Lung (tissue), 16 donors: ENCODE measurements around the gene CES4A. TPM values are rescaled to one million over a fixed set of nuclear protein-coding genes. Genes with fewer than 3 reads are reported as not detected.

Experiments
- ATAC-seq: fragments of 200-7000 bp; cut with Tn5 transposase; one replicate; pipeline ENCODE4 v1.9.1; 2020; ENCODE audit warnings: moderate number of reproducible peaks; ENCODE audit not compliant: insufficient read depth, low FRiP score
- DNase-seq, 3 donors: peaks; one replicate each; pipeline ENCODE4 v3.0.0-alpha.2; 2013 to 2017
- H3K27ac ChIP-seq, 2 donors: one replicate each; pipeline ENCODE4 v1.5.1; 2013; ENCODE audit warnings: mild to moderate bottlenecking in 2 of 2, moderate library complexity in 2 of 2, control low read depth in 1 of 2, inconsistent platforms in 1 of 2, low read depth in 1 of 2, low read length in 1 of 2
- H3K27me3 ChIP-seq, 3 donors: one replicate each; pipeline ENCODE4 v1.5.1; 2013; ENCODE audit warnings: low read length in 2 of 3; ENCODE audit not compliant: control insufficient read depth in 3 of 3, insufficient read depth in 3 of 3
- H3K36me3 ChIP-seq, 4 donors: one replicate each; pipeline ENCODE4 v1.5.1; 2013; ENCODE audit warnings: low read length in 4 of 4, mild to moderate bottlenecking in 1 of 4, moderate library complexity in 1 of 4; ENCODE audit not compliant: control insufficient read depth in 4 of 4, insufficient read depth in 4 of 4
- H3K4me1 ChIP-seq, 5 donors: one replicate each; pipeline ENCODE4 v1.5.1; 2013; ENCODE audit warnings: low read length in 5 of 5, mild to moderate bottlenecking in 2 of 5, moderate library complexity in 1 of 5; ENCODE audit not compliant: control insufficient read depth in 5 of 5, insufficient read depth in 5 of 5
- H3K4me3 ChIP-seq: one replicate; pipeline ENCODE4 v1.5.1; 2013; ENCODE audit warnings: mild to moderate bottlenecking, control low read depth, moderate library complexity
- H3K9ac ChIP-seq, 2 donors: one replicate each; pipeline ENCODE4 v1.5.1; 2013; ENCODE audit warnings: low read length in 2 of 2, control low read depth in 1 of 2; ENCODE audit not compliant: insufficient read depth in 1 of 2
- H3K9me3 ChIP-seq, 4 donors: one replicate each; pipeline ENCODE4 v1.5.1; 2013; ENCODE audit warnings: low read length in 3 of 4, mild to moderate bottlenecking in 1 of 4, moderate library complexity in 1 of 4; ENCODE audit not compliant: control insufficient read depth in 4 of 4, insufficient read depth in 3 of 4
- CTCF ChIP-seq: IDR thresholded peaks from 2 replicates; pipeline ENCODE4 v1.5.1; 2012; ENCODE audit warnings: mild to moderate bottlenecking; ENCODE audit errors: control extremely low read depth, extremely low read depth
- WGBS, 2 donors: extraction: QIAGEN DNeasy Blood & Tissue Kit; methylation state at CpG; one replicate each; pipeline ENCODE4 v1.1.7; 2013; 5-methylcytosine and 5-hydroxymethylcytosine counted together
- long read RNA-seq, 5 donors: transcript quantifications; one replicate each; lab custom pipeline, GENCODE V29; 2026
- polyA plus RNA-seq, 2 donors: library from polyadenylated mRNA; stranded (reverse); fragments of 200-250 nt; gene quantifications; one replicate each; pipeline ENCODE4 v1.2.1, GENCODE V29; 2013
- total RNA-seq, 2 donors: library from RNA; depleted of rRNA in 1 of 2; stranded (reverse); fragments of >200 nt in 1 of 2; gene quantifications; one replicate each; pipeline ENCODE4 v1.2.1, GENCODE V29; 2014 to 2021
- donor health status: control.
- donor health status: control.
- donor health status: Bipolar disorder and iron deficiency.
- donor health status: healthy.
- donor health status: DM: yes; HTN: yes; CAD: no.

The CES4A gene
- total RNA-seq = 10 to 100 TPM; 10.5 to 29.8 TPM
- polyA plus RNA-seq = 10 to 100 TPM in 1 of 2 donors, 1 to 10 TPM in 1; 8.0 to 16.7 TPM
- long read RNA-seq, donor 1 = 0 reads
- long read RNA-seq, donor 2 = 0 reads
- long read RNA-seq, donor 3 = 0 reads
- long read RNA-seq, donor 4 = 0 reads
- long read RNA-seq, donor 5 = 0 reads

- H3K4me1 ChIP-seq = no peaks in the 10 kb centered on the region
- 77 to 88% methylated on average over 11 of the region's 11 CpGs for WGBS, 2 donors
- H3K27me3 ChIP-seq = no peaks in the 10 kb centered on the region
- no peaks in the 10 kb centered on the region for H3K9me3 ChIP-seq
- no peak for ATAC-seq
- H3K27ac ChIP-seq = no peak within 1 kb of the TSS
- H3K36me3 ChIP-seq = no peaks in the 10 kb centered on the region
- no peak within 1 kb of the TSS for H3K9ac ChIP-seq
- H3K4me3 ChIP-seq = no peak within 1 kb of the TSS
- TF ChIP-seq CTCF = no peak
- DNase-seq = no peak
These were observed at the start of gene CES4A for GRCh38 chr16:66988197-66988788. Gene CES4A (plus strand): TSS chr16:66988589. CDS start chr16:66988773, 184 bp downstream.

- H3K36me3 ChIP-seq = peaks cover 25 to 50% (median 43%) of the 10 kb centered on the region in 4 donors
- H3K27ac ChIP-seq = no peak overlapping the region
- H3K4me1 ChIP-seq = peaks cover 0 to 20% (median 9%) of the 10 kb centered on the region in 5 donors
- ATAC-seq (no peak), DNase-seq (no peak)
- H3K9ac ChIP-seq = no peak overlapping the region
- no peaks in the 10 kb centered on the region for H3K9me3 ChIP-seq
- H3K4me3 ChIP-seq = no peak overlapping the region
- no peaks in the 10 kb centered on the region for H3K27me3 ChIP-seq
- TF ChIP-seq CTCF = no peak
These were observed 49.0 kb upstream of the CES4A start for GRCh38 chr16:66939366-66939765.

- WGBS, 2 donors = 96 to 99% methylated on average over 16 of the region's 16 CpGs
- DNase-seq (no peak), ATAC-seq (no peak)
- Histone ChIP-seq H3K4me3 (no peak overlapping the region), H3K4me1 (peaks cover 0 to 19% (median 9%) of the 10 kb centered on the region in 5 donors), H3K36me3 (peaks cover 22 to 50% (median 43%) of the 10 kb centered on the region in 4 donors), H3K9ac (no peak overlapping the region), H3K27ac (no peak overlapping the region), H3K27me3 (no peaks in the 10 kb centered on the region), H3K9me3 (no peaks in the 10 kb centered on the region)
- no peak for TF ChIP-seq CTCF
These were observed 48.2 kb upstream of the CES4A start for GRCh38 chr16:66940236-66940635.
